ENCODE measurements around the gene CLDN8.

The CLDN8 gene

DNA sequence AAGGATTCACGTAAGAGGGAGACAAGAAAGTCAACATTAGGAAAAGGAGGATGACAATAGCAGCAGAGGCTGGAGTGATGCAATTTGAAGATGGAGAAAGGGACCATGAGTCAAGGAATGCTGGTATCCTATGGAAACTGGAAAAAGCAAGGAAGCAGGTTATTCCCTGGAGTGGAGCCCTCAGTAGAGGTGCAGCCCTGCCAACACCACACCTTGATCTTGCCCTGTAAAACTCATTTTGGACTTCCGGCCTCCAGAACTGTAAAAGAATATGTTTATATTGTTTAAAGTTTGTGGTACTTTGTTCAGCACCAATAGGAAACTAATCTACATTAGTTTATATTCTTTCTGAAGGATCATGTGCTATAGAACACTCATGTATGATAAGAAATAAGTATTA lies 29.7 kb downstream of the CLDN8 start:
- Histone ChIP-seq H3K9ac (ENCODE audit: low read length) (no peak overlapping the region), H3K27ac (ENCODE audit: low read length) (no peak overlapping the region), H3K79me2 (ENCODE audit: low read length) (no peaks in the 10 kb centered on the region), H3K27me3 (ENCODE audit: low read depth, low read length) (no peaks in the 10 kb centered on the region), H3K4me1 (ENCODE audit: low read length) (no peaks in the 10 kb centered on the region), H3K4me2 (ENCODE audit: low read length) (no peak overlapping the region), H2AFZ (ENCODE audit: low read depth, low read length) (no peak overlapping the region), H4K20me1 (ENCODE audit: insufficient read depth, low read length) (no peaks in the 10 kb centered on the region), H3K9me3 (ENCODE audit: insufficient read depth, low read length) (no peaks in the 10 kb centered on the region), H3K4me3 (ENCODE audit: low read length) (no peak overlapping the region), H3K36me3 (replicated peaks; ENCODE audit: low read depth, low read length) (no peaks in the 10 kb centered on the region)
- TF ChIP-seq EZH2phosphoT487 (IDR thresholded peaks at IDR 0.05; ENCODE audit: low read depth), result no peak
- TF ChIP-seq, protein P1, sequence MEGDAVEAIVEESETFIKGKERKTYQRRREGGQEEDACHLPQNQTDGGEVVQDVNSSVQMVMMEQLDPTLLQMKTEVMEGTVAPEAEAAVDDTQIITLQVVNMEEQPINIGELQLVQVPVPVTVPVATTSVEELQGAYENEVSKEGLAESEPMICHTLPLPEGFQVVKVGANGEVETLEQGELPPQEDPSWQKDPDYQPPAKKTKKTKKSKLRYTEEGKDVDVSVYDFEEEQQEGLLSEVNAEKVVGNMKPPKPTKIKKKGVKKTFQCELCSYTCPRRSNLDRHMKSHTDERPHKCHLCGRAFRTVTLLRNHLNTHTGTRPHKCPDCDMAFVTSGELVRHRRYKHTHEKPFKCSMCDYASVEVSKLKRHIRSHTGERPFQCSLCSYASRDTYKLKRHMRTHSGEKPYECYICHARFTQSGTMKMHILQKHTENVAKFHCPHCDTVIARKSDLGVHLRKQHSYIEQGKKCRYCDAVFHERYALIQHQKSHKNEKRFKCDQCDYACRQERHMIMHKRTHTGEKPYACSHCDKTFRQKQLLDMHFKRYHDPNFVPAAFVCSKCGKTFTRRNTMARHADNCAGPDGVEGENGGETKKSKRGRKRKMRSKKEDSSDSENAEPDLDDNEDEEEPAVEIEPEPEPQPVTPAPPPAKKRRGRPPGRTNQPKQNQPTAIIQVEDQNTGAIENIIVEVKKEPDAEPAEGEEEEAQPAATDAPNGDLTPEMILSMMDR (IDR thresholded peaks at IDR 0.05; ENCODE audit: low read depth, low read length), result no peak

DNA sequence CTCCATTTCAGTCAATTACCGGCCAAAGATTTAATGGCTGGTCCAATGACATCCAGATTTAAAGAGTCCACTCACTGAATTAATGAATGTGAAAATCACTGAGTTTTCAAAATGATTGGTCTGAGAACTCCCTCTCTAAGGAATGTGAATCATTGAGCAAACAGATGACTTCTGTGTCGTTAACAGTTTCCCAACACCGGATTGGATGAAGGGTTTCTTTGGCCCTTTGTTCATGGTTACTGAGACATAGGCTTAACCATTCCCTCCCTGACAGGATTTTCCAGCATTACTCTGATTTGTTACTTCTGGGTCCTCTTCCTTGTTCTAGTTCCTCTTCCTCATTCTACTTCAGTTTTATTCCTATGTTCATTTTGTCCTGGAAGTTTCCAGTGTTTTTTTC lies 47.8 kb downstream of the CLDN8 start:
- H3K4me2 ChIP-seq (ENCODE audit: low read length), result no peak overlapping the region
- H3K4me3 ChIP-seq (ENCODE audit: low read length), result no peak overlapping the region
- H3K36me3 ChIP-seq (replicated peaks; ENCODE audit: low read depth, low read length), result no peaks in the 10 kb centered on the region
- no peaks in the 10 kb centered on the region for H3K79me2 ChIP-seq (ENCODE audit: low read length)
- H4K20me1 ChIP-seq (ENCODE audit: insufficient read depth, low read length), result no peaks in the 10 kb centered on the region
- no peak for TF ChIP-seq EZH2phosphoT487 (IDR thresholded peaks at IDR 0.05; ENCODE audit: low read depth)
- TF ChIP-seq, protein P1 (IDR thresholded peaks at IDR 0.05; ENCODE audit: low read depth, low read length), result no peak
- no peak overlapping the region for H3K9ac ChIP-seq (ENCODE audit: low read length)
- no peaks in the 10 kb centered on the region for H3K27me3 ChIP-seq (ENCODE audit: low read depth, low read length)
- H3K9me3 ChIP-seq (ENCODE audit: insufficient read depth, low read length), result no peaks in the 10 kb centered on the region
- no peaks in the 10 kb centered on the region for H3K4me1 ChIP-seq (ENCODE audit: low read length)
- H3K27ac ChIP-seq (ENCODE audit: low read length), result no peak overlapping the region
- H2AFZ ChIP-seq (ENCODE audit: low read depth, low read length), result no peak overlapping the region

DNA sequence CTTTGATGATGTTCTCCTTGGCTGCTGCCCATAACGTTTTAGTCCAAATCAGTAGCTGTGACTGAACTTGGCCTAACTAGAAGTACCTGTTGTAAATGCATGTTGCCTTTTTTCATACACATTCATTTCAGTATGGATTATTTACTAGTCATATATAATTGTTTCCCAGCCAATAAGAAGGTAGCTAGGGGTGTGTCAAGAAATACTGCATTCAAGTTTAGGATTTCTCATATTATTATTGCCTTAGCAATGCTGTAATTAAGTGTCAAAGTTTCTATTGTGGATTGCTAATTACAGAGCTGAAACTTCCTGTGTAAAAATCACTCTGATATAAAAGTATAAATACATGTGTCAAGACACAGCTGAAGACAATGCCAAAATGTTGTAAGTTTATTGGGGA lies 49.2 kb downstream of the CLDN8 start, which contains the start of gene CLDN17:
CLDN17 (minus strand) TSS at position 101 of the 400 bp plus-strand sequence. CDS start 188 bp downstream, outside the sequence.
- H3K36me3 ChIP-seq (replicated peaks; ENCODE audit: low read depth, low read length), result no peaks in the 10 kb centered on the region
- no peak within 1 kb of the TSS for H3K4me2 ChIP-seq (ENCODE audit: low read length)
- H3K9ac ChIP-seq (ENCODE audit: low read length), result no peak within 1 kb of the TSS
- no peak for TF ChIP-seq EZH2phosphoT487 (IDR thresholded peaks at IDR 0.05; ENCODE audit: low read depth)
- no peak within 1 kb of the TSS for H2AFZ ChIP-seq (ENCODE audit: low read depth, low read length)
- no peak within 1 kb of the TSS for H3K4me3 ChIP-seq (ENCODE audit: low read length)
- H3K9me3 ChIP-seq (ENCODE audit: insufficient read depth, low read length), result no peaks in the 10 kb centered on the region
- no peaks in the 10 kb centered on the region for H3K4me1 ChIP-seq (ENCODE audit: low read length)
- no peaks in the 10 kb centered on the region for H3K79me2 ChIP-seq (ENCODE audit: low read length)
- no peaks in the 10 kb centered on the region for H3K27me3 ChIP-seq (ENCODE audit: low read depth, low read length)
- no peak within 1 kb of the TSS for H3K27ac ChIP-seq (ENCODE audit: low read length)
- no peaks in the 10 kb centered on the region for H4K20me1 ChIP-seq (ENCODE audit: insufficient read depth, low read length)

DNA sequence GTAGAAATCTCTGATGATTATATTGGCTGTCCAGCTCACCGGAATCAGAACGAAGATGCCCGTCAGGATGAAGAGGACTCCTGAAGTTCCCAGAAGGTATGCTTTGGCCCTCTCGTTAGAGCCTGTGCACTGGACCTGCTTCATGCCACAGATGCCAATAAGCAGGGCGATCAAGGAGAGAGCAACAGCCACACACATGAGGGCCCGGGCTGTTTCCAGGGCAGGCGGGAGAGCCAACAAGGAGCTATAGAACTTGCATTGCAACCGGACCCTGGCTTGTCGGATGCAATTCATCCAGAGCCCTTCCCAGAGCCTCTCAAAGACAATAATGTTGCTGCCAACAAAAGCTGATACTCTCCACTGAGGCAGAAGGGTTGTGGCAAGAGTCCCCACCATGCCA lies 49.7 kb downstream of the CLDN8 start:
- H4K20me1 ChIP-seq (ENCODE audit: insufficient read depth, low read length), result no peaks in the 10 kb centered on the region
- no peaks in the 10 kb centered on the region for H3K4me1 ChIP-seq (ENCODE audit: low read length)
- H3K4me3 ChIP-seq (ENCODE audit: low read length), result no peak overlapping the region
- H3K36me3 ChIP-seq (replicated peaks; ENCODE audit: low read depth, low read length), result no peaks in the 10 kb centered on the region
- no peak overlapping the region for H3K4me2 ChIP-seq (ENCODE audit: low read length)
- H3K27ac ChIP-seq (ENCODE audit: low read length), result no peak overlapping the region
- H3K9ac ChIP-seq (ENCODE audit: low read length), result no peak overlapping the region
- no peaks in the 10 kb centered on the region for H3K27me3 ChIP-seq (ENCODE audit: low read depth, low read length)
- H2AFZ ChIP-seq (ENCODE audit: low read depth, low read length), result no peak overlapping the region
- TF ChIP-seq, protein P1 (IDR thresholded peaks at IDR 0.05; ENCODE audit: low read depth, low read length), result no peak
- TF ChIP-seq EZH2phosphoT487 (IDR thresholded peaks at IDR 0.05; ENCODE audit: low read depth), result no peak
- H3K9me3 ChIP-seq (ENCODE audit: insufficient read depth, low read length), result no peaks in the 10 kb centered on the region
- no peaks in the 10 kb centered on the region for H3K79me2 ChIP-seq (ENCODE audit: low read length)

DNA sequence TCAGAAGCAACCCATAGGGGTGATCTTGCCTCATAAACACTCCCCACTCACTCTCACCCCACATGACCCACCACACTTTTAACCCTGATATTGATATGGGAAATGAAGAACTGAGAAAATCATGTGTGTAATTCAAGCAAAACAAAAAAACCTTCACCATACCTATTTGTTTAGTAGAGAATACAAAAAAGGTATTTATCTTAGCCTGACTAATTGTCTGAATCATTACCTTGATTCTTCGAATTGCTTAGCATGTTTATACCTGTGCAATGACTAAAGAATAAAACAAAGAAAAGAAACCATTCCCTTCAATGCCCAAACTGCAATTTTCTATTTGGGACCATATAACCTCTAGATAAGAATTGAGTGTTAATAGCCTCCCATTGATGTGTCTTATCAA lies 51.1 kb downstream of the CLDN8 start:
- Histone ChIP-seq H4K20me1 (ENCODE audit: insufficient read depth, low read length) (no peaks in the 10 kb centered on the region), H2AFZ (ENCODE audit: low read depth, low read length) (no peak overlapping the region), H3K4me2 (ENCODE audit: low read length) (no peak overlapping the region), H3K36me3 (replicated peaks; ENCODE audit: low read depth, low read length) (no peaks in the 10 kb centered on the region), H3K27me3 (ENCODE audit: low read depth, low read length) (no peaks in the 10 kb centered on the region), H3K4me1 (ENCODE audit: low read length) (no peaks in the 10 kb centered on the region), H3K9ac (ENCODE audit: low read length) (no peak overlapping the region), H3K27ac (ENCODE audit: low read length) (no peak overlapping the region), H3K79me2 (ENCODE audit: low read length) (no peaks in the 10 kb centered on the region), H3K4me3 (ENCODE audit: low read length) (no peak overlapping the region), H3K9me3 (ENCODE audit: insufficient read depth, low read length) (no peaks in the 10 kb centered on the region)
- TF ChIP-seq EZH2phosphoT487 (IDR thresholded peaks at IDR 0.05; ENCODE audit: low read depth), result no peak
- TF ChIP-seq, protein P1 (IDR thresholded peaks at IDR 0.05; ENCODE audit: low read depth, low read length), result no peak

Measured in OCI-LY3 (cell line).